CD4-positive, alpha-beta memory T cell (primary cell): ENCODE measurements around the gene PPM1M. TPM values are rescaled to one million over a fixed set of nuclear protein-coding genes. Genes with fewer than 3 reads are reported as not detected.
A peak's percentile ranks its signal among the peaks of the same experiment; 100 is the strongest.

Source experiments
- CTCF ChIA-PET: fragments of 350-600 bp; sonication (Branson Sonifier 250); formaldehyde crosslinking; loops from one replicate; lab custom pipeline; 2021; ENCODE audit warnings: inconsistent platforms; ENCODE audit not compliant: partially characterized antibody; lab: Charles Lee
- POLR2A ChIA-PET: fragments of 350-600 bp; sonication (Branson Sonifier 250); formaldehyde crosslinking; loops from one replicate; lab custom pipeline; 2021; ENCODE audit not compliant: partially characterized antibody; lab: Charles Lee
- DNase-seq, 5 donors: peaks; one replicate each; pipeline versions ENCODE4 v3.0.0 to v3.0.0-alpha.2; 2020 to 2022; ENCODE audit warnings: mixed read lengths in 1 of 5
- H3K27ac ChIP-seq: one replicate; pipeline ENCODE4 v1.7.0; 2013; ENCODE audit warnings: low read depth, low read length
- H3K27me3 ChIP-seq: 2 replicates; pipeline ENCODE4 v1.7.0; 2013; ENCODE audit warnings: mild to moderate bottlenecking, low read length, moderate library complexity; ENCODE audit not compliant: insufficient read depth
- H3K36me3 ChIP-seq: 2 replicates; pipeline ENCODE4 v1.7.0; 2013; ENCODE audit warnings: mild to moderate bottlenecking, low read length, moderate library complexity; ENCODE audit not compliant: insufficient read depth
- H3K4me1 ChIP-seq: 2 replicates; pipeline ENCODE4 v1.7.0; 2013; ENCODE audit warnings: mild to moderate bottlenecking, low read length, moderate library complexity; ENCODE audit not compliant: insufficient read depth
- H3K4me3 ChIP-seq, 2 donors: one replicate each; pipeline ENCODE4 v1.7.0; 2013; ENCODE audit warnings: low read length in 2 of 2, mild to moderate bottlenecking in 1 of 2
- H3K9me3 ChIP-seq, 2 donors: one replicate each; pipeline ENCODE4 v1.7.0; 2013; ENCODE audit warnings: low read length in 2 of 2, control low read depth in 1 of 2; ENCODE audit not compliant: control insufficient read depth in 1 of 2
- H3K27ac Mint-ChIP-seq, 7 donors: one replicate each; pipeline ENCODE4 v1.8.0; 2020 to 2021; ENCODE audit warnings: mixed read lengths in 7 of 7, mild to moderate bottlenecking in 6 of 7, inconsistent platforms in 3 of 7, moderate library complexity in 3 of 7
- H3K27me3 Mint-ChIP-seq, 2 donors: one replicate each; pipeline ENCODE4 v1.8.0; 2020 to 2021; ENCODE audit warnings: mixed read lengths in 2 of 2
- H3K36me3 Mint-ChIP-seq, 2 donors: one replicate each; pipeline ENCODE4 v1.8.0; 2020 to 2021; ENCODE audit warnings: mixed read lengths in 2 of 2, inconsistent platforms in 1 of 2, mild to moderate bottlenecking in 1 of 2
- H3K4me1 Mint-ChIP-seq, 4 donors: one replicate each; pipeline ENCODE4 v1.8.0; 2020 to 2021; ENCODE audit warnings: mixed read lengths in 4 of 4, mild to moderate bottlenecking in 1 of 4
- H3K4me3 Mint-ChIP-seq, 8 donors: one replicate each; pipeline ENCODE4 v1.8.0; 2020 to 2021; ENCODE audit warnings: mixed read lengths in 8 of 8, mild to moderate bottlenecking in 7 of 8, moderate library complexity in 6 of 8, inconsistent platforms in 3 of 8
- H3K9me3 Mint-ChIP-seq, 8 donors: one replicate each; pipeline ENCODE4 v1.8.0; 2020 to 2021; ENCODE audit warnings: mixed read lengths in 8 of 8, mild to moderate bottlenecking in 5 of 8, inconsistent platforms in 3 of 8, moderate library complexity in 1 of 8
- intact Hi-C: fragments of 100-400 bp; cut with micrococcal nuclease; formaldehyde crosslinking; loops from one replicate; pipeline ENCODE4 v1.15.1; 2023
- polyA plus RNA-seq, 2 donors: library from polyadenylated mRNA; unstranded; fragments of 300-500 nt; fragmentation: Illumina TruSeq; gene quantifications; one replicate each; pipeline ENCODE4 v1.2.3, GENCODE V29; 2021
- total RNA-seq, 2 experiments: library from RNA; stranded (reverse); gene quantifications; one replicate each; pipeline ENCODE4 v1.2.3, GENCODE V29; 2021

PPM1M gene
- total and polyA plus RNA-seq, 4 experiments from 2014 or later: 52.0 to 85.3 (median 75.7) TPM

DNA sequence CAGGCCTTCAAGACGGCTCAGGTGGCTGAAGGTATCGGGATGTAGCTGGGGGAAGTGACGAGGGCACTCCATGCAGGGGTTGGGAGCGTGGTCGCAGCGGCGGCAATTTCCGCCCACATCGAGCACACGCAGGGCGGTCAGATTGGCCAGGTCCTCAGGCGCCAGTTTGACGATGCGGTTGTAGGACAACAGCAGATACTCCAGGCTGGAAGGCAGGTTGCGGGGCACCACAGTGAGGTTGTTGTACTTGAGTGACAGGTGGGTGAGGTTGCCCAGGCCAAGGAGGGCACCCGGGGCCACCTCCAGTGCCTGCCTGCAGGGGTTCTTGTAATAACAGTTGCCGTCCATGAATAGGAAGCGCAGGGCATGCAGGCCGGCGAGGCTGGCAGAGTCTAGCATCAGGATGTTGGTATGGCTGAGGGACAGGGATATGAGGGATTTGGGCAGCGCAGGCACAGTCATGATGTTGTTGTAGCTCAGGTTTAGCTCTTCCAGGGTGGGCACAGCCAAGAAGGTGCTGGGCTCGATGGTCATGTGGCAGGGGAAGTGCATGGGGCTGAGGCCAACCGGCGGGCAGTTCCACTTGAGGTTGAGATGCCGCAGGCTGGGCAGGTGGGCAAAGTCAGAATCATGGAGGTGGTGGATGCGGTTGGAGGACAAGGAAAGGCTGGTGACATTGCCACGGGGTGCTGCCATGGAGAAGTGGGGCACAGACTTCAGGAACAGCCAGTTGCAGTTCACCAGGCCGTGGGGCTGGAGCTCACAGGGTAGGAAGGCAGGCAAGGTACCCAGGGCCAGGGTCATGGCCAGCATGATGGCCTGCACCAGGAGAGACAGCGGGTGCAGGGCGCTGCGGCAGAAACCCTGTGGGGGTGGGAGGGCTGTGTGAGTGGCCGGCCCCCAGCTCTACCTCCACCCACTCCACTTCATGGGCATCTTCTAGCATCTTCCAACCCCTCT, 21.8 kb upstream of the PPM1M start:
- POLR2A ChIA-PET: interaction anchor here (0.8 to 13.6 kb wide), 6 partner anchors 8 to 57 kb away, joined by 3 to 156 read pairs (median 19); partner anchors contain the start of genes PPM1M, TWF2 and WDR82
- H3K27ac ChIP-seq: no peak overlapping the region
- Mint-ChIP-seq H3K27me3 (no peaks in the 10 kb centered on the region), H3K9me3 (no peaks in the 10 kb centered on the region), H3K36me3 (peaks cover 0 to 19% of the 10 kb centered on the region in 2 donors), H3K4me1 (peaks cover 42 to 88% (median 72%) of the 10 kb centered on the region in 4 donors), H3K27ac (peak overlapping the region; percentile 74 to 92 (median 84)), H3K4me3 (peak overlapping the region; percentile 51 to 73 (median 62))
- no peak for DNase-seq
- no peaks in the 10 kb centered on the region for H3K9me3 ChIP-seq
- no peak overlapping the region for H3K4me3 ChIP-seq
- H3K36me3 ChIP-seq: peaks cover 7% of the 10 kb centered on the region
- CTCF ChIA-PET: interaction anchor here (1.1 to 12.2 kb wide), 4 partner anchors 10 to 117 kb away, joined by 4 to 247 read pairs (median 92); partner anchors contain the start of gene TWF2
- intact Hi-C loops: loop anchor here (2.0 to 5.0 kb wide), 2 partner anchors 15 to 224 kb away; partner anchors contain the start of genes SEMA3G and TWF2
- peaks cover 80% of the 10 kb centered on the region for H3K4me1 ChIP-seq
- no peaks in the 10 kb centered on the region for H3K27me3 ChIP-seq

DNA sequence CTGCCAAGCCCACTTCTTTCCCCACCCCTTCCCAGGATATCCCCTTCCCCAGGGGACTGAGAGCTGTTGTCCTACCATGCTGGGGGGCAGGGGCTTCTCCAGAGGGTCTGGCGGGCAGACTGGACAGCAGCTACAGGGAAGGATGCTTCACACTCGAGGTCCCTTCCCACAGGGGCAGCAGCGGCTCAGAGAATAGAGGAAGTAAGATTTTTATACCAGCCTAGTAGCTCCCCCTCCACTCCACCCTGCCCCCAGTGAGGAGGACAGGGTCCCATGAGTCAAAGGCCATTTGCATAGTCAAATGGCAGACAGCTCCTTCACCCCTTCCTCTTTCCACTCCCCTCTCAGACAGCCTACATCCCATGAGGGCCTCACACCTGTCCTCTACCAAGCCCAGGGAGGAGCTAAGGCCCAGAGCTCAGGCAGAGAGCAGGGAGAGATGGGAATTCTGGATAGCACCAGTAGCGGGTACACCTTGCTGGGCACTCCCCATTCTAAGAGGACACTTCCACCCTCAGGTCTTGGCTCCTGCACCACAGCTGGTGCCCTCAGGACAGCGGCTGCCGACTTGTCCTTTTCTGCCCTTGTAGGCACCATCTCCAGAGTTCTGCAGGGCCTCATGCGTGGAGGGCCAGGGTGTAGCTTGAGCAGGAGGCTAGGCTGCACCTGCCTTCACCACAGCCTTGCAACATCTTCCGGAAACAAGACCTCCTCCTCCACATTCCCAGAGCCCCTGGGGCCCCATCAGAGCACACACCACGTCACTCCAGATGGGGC, 19.9 kb upstream of the PPM1M start, which contains the start of gene TLR9:
TLR9 (minus strand) TSS at position 194 of the 777 bp plus-strand sequence; CDS start at position 78, 116 bp downstream.
- peaks cover 32 to 75% (median 58%) of the 10 kb centered on the region in 4 donors for H3K4me1 Mint-ChIP-seq
- no peak for DNase-seq
- Histone ChIP-seq H3K4me1 (peaks cover 61% of the 10 kb centered on the region), H3K36me3 (peaks cover 26% of the 10 kb centered on the region), H3K4me3 (no peak within 1 kb of the TSS), H3K27me3 (no peaks in the 10 kb centered on the region), H3K27ac (peak within 1 kb of the TSS; percentile 4), H3K9me3 (no peaks in the 10 kb centered on the region)
- H3K9me3 Mint-ChIP-seq: no peaks in the 10 kb centered on the region
- peak within 1 kb of the TSS in 7 of 8 donors; percentile 26 to 65 (median 54) for H3K4me3 Mint-ChIP-seq
- intact Hi-C loops: no loop called here
- peaks cover 6 to 34% of the 10 kb centered on the region in 2 donors for H3K36me3 Mint-ChIP-seq
- CTCF ChIA-PET: interaction anchor here (0.7 to 12.2 kb wide), 8 partner anchors 8 to 220 kb away, joined by 3 to 247 read pairs (median 5); partner anchors contain the start of genes SEMA3G and TWF2
- H3K27me3 Mint-ChIP-seq: no peaks in the 10 kb centered on the region
- H3K27ac Mint-ChIP-seq: peak within 1 kb of the TSS; percentile 64 to 93 (median 90)
- POLR2A ChIA-PET: interaction anchor here (1.1 to 13.6 kb wide), 8 partner anchors 8 to 62 kb away, joined by 5 to 156 read pairs (median 9); partner anchors contain the start of genes GLYCTK, PPM1M, TWF2 and WDR82

GRCh38 chr3:52226229-52226817, 19.2 kb upstream of the PPM1M start:
- Mint-ChIP-seq H3K4me1 (peaks cover 29 to 76% (median 55%) of the 10 kb centered on the region in 4 donors), H3K27me3 (no peaks in the 10 kb centered on the region), H3K4me3 (peak overlapping the region in 7 of 8 donors; percentile 26 to 65 (median 54)), H3K27ac (peak overlapping the region; percentile 64 to 93 (median 90)), H3K36me3 (peaks cover 10 to 38% of the 10 kb centered on the region in 2 donors), H3K9me3 (no peaks in the 10 kb centered on the region)
- H3K9me3 ChIP-seq: no peaks in the 10 kb centered on the region
- H3K36me3 ChIP-seq: peaks cover 33% of the 10 kb centered on the region
- H3K27ac ChIP-seq: peak overlapping the region; percentile 4
- ChIA-PET CTCF (interaction anchor here (1.5 to 31.1 kb wide), 6 partner anchors 7 to 114 kb away, joined by 4 to 684 read pairs (median 92); partner anchors contain the start of genes GLYCTK, TWF2 and WDR82), POLR2A (interaction anchor here (1.1 to 13.6 kb wide), 10 partner anchors 9 to 62 kb away, joined by 4 to 156 read pairs (median 7); partner anchors contain the start of genes GLYCTK, PPM1M, TWF2 and WDR82)
- no peaks in the 10 kb centered on the region for H3K27me3 ChIP-seq
- DNase-seq: no peak
- intact Hi-C loops: no loop called here
- peaks cover 58% of the 10 kb centered on the region for H3K4me1 ChIP-seq
- H3K4me3 ChIP-seq: no peak overlapping the region

DNA sequence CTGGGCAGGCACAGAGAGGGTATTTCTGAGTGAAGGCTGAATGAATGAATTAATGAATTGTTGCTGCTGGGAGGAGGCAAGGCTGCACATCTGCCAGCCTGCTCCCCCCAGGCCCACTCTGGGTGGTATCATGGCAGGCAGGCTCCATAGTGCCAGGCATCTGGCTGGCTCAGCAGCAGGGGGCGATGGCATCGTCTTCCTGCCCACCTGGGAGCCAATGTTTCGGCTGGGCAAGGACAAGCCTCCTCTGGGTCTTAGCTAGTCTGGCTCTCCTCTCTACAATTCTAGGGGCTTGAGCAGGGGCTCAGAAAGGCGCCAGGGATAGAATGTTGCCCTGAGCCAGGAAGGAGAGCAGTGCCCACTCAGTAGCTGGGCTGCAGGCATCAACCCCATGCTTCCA, 18.4 kb upstream of the PPM1M start:
- Histone ChIP-seq H3K9me3 (no peaks in the 10 kb centered on the region), H3K4me3 (no peak overlapping the region), H3K4me1 (peaks cover 58% of the 10 kb centered on the region), H3K27ac (no peak overlapping the region), H3K27me3 (no peaks in the 10 kb centered on the region), H3K36me3 (peaks cover 33% of the 10 kb centered on the region)
- CTCF ChIA-PET: interaction anchor here (0.7 to 31.1 kb wide), 6 partner anchors 8 to 224 kb away, joined by 3 to 684 read pairs (median 4); partner anchors contain the start of genes GLYCTK and WDR82
- Mint-ChIP-seq H3K4me3 (peak overlapping the region in 3 of 8 donors; percentile 21 to 62 (median 26)), H3K27ac (peak overlapping the region in 5 of 7 donors; percentile 64 to 91 (median 89)), H3K27me3 (no peaks in the 10 kb centered on the region), H3K9me3 (no peaks in the 10 kb centered on the region), H3K4me1 (peaks cover 31 to 76% (median 54%) of the 10 kb centered on the region in 4 donors), H3K36me3 (peaks cover 14 to 43% of the 10 kb centered on the region in 2 donors)
- DNase-seq: no peak
- intact Hi-C loops: no loop called here
- POLR2A ChIA-PET: interaction anchor here (1.2 to 13.6 kb wide), 6 partner anchors 10 to 61 kb away, joined by 4 to 156 read pairs (median 8); partner anchors contain the start of genes GLYCTK, PPM1M, TWF2 and WDR82

DNA sequence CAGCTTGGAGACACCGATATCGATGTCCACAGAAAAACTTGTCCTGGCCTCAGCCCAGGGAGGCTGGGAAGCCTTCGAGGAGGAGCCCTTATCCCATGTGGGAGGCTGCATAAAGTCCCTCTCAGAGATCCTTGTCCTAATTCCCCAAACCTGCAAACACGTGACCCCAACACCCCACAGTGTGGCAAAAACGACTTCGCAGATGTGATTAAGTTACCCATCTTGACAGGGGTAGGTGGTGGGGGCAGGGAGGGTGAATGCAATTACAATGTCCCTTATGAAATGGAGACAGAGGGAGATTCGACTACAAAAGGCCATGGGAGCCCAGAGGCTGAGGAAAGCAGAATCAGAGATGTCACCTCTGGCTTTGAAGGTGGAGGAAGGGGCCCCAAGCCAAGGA, 17.8 kb upstream of the PPM1M start:
- CTCF ChIA-PET: interaction anchor here (0.7 to 31.1 kb wide), 6 partner anchors 7 to 224 kb away, joined by 3 to 684 read pairs (median 4); partner anchors contain the start of genes GLYCTK and WDR82

More for the DNA sequence above, 17.8 kb upstream of the PPM1M start:
- Mint-ChIP-seq H3K27me3 (no peaks in the 10 kb centered on the region), H3K4me1 (peaks cover 27 to 76% (median 52%) of the 10 kb centered on the region in 4 donors), H3K27ac (peak overlapping the region in 2 of 7 donors; percentile 13 to 22), H3K4me3 (no peak overlapping the region), H3K36me3 (peaks cover 14 to 45% of the 10 kb centered on the region in 2 donors), H3K9me3 (no peaks in the 10 kb centered on the region)
- POLR2A ChIA-PET: interaction anchor here (1.3 to 13.6 kb wide), 3 partner anchors 10 to 53 kb away, joined by 4 to 156 read pairs (median 10); partner anchors contain the start of genes TWF2 and WDR82
- Histone ChIP-seq H3K4me3 (no peak overlapping the region), H3K27me3 (no peaks in the 10 kb centered on the region), H3K4me1 (peaks cover 58% of the 10 kb centered on the region), H3K27ac (no peak overlapping the region), H3K36me3 (peaks cover 33% of the 10 kb centered on the region), H3K9me3 (no peaks in the 10 kb centered on the region)
- intact Hi-C loops: no loop called here
- no peak for DNase-seq
